Measurements from ENCODE around the gene ARF6.

ARF6 gene

GRCh38 chr14:49909016-49909415 is 16.1 kb downstream of the ARF6 start:
- no peak for TF ChIP-seq FOXP2 (optimal IDR thresholded peaks at IDR 0.05; ENCODE audit: borderline replicate concordance, extremely low read depth, extremely low read length, insufficient read depth)
- no peak for TF ChIP-seq REST (IDR thresholded peaks at IDR 0.05; ENCODE audit: insufficient read depth in 1 of 2, low read depth in 2 of 2, low read length in 2 of 2)

- TF ChIP-seq FOXP2 (optimal IDR thresholded peaks at IDR 0.05; ENCODE audit: borderline replicate concordance, extremely low read depth, extremely low read length, insufficient read depth) = no peak
- no peak for TF ChIP-seq TAF1 (IDR thresholded peaks at IDR 0.05; ENCODE audit: borderline replicate concordance, insufficient read depth, low read length)
- TF ChIP-seq POLR2AphosphoS5 (IDR thresholded peaks at IDR 0.05; ENCODE audit: low read depth, low read length) = no peak
- TF ChIP-seq SIN3A (IDR thresholded peaks at IDR 0.05; ENCODE audit: borderline replicate concordance, insufficient read depth, low read length) = no peak
- TF ChIP-seq REST (IDR thresholded peaks at IDR 0.05; ENCODE audit: insufficient read depth in 1 of 2, low read depth in 2 of 2, low read length in 2 of 2) = no peak
Measured at GRCh38 chr14:49915085-49915484, 22.2 kb downstream of the ARF6 start.

- TF ChIP-seq POLR2AphosphoS5 (IDR thresholded peaks at IDR 0.05; ENCODE audit: low read depth, low read length) (no peak), REST (IDR thresholded peaks at IDR 0.05; ENCODE audit: insufficient read depth in 1 of 2, low read depth in 2 of 2, low read length in 2 of 2) (no peak), SIN3A (IDR thresholded peaks at IDR 0.05; ENCODE audit: borderline replicate concordance, insufficient read depth, low read length) (no peak), FOXP2 (optimal IDR thresholded peaks at IDR 0.05; ENCODE audit: borderline replicate concordance, extremely low read depth, extremely low read length, insufficient read depth) (no peak), TAF1 (IDR thresholded peaks at IDR 0.05; ENCODE audit: borderline replicate concordance, insufficient read depth, low read length) (no peak)
Measured at GRCh38 chr14:49918706-49919105, 25.8 kb downstream of the ARF6 start.

- no peak for TF ChIP-seq POLR2AphosphoS5 (IDR thresholded peaks at IDR 0.05; ENCODE audit: low read depth, low read length)
- TF ChIP-seq REST (IDR thresholded peaks at IDR 0.05; ENCODE audit: insufficient read depth in 1 of 2, low read depth in 2 of 2, low read length in 2 of 2) = no peak
- no peak for TF ChIP-seq SIN3A (IDR thresholded peaks at IDR 0.05; ENCODE audit: borderline replicate concordance, insufficient read depth, low read length)
- TF ChIP-seq TAF1 (IDR thresholded peaks at IDR 0.05; ENCODE audit: borderline replicate concordance, insufficient read depth, low read length) = no peak
- no peak for TF ChIP-seq FOXP2 (optimal IDR thresholded peaks at IDR 0.05; ENCODE audit: borderline replicate concordance, extremely low read depth, extremely low read length, insufficient read depth)
Measured at GRCh38 chr14:49919825-49920659, 27.2 kb downstream of the ARF6 start.
